GM21526 (cell line): ENCODE data around the gene FALEC.

Source experiments
- ATAC-seq: cut with Tn5 transposase; IDR thresholded peaks from one replicate; pipeline ENCODE4 v1.9.1; 2021; ENCODE audit warnings: moderate library complexity; ENCODE audit not compliant: unreplicated experiment, low FRiP score

FALEC gene

GRCh38 chr1:150511551-150511950 lies 4.0 kb upstream of the FALEC start:
- no peak for ATAC-seq

GRCh38 chr1:150511985-150512660 lies 3.4 kb upstream of the FALEC start:
- no peak for ATAC-seq

GRCh38 chr1:150512846-150513245 lies 2.7 kb upstream of the FALEC start:
- ATAC-seq, result no peak

GRCh38 chr1:150513351-150513791 lies 2.2 kb upstream of the FALEC start:
- ATAC-seq, result no peak

GRCh38 chr1:150514260-150514659 lies 1.3 kb upstream of the FALEC start:
- ATAC-seq, result no peak

- no peak for ATAC-seq
Measured at GRCh38 chr1:150514913-150515327, 632 bp upstream of the FALEC start.

- no peak for ATAC-seq
Measured at GRCh38 chr1:150516050-150516591, 569 bp downstream of the FALEC start.

- ATAC-seq, result no peak
Measured at GRCh38 chr1:150516616-150517015, 1.1 kb downstream of the FALEC start.

- ATAC-seq, result no peak
Measured at GRCh38 chr1:150521196-150521968, 5.8 kb downstream of the FALEC start.

GRCh38 chr1:150525348-150525747 lies 9.8 kb downstream of the FALEC start:
- ATAC-seq, result no peak

- no peak for ATAC-seq
Measured at GRCh38 chr1:150528196-150528595, 12.6 kb downstream of the FALEC start.

- ATAC-seq, result no peak
Measured at GRCh38 chr1:150529017-150529416, 13.5 kb downstream of the FALEC start.

- ATAC-seq, result no peak
Measured at GRCh38 chr1:150530491-150531159, 15.1 kb downstream of the FALEC start.

- ATAC-seq, result no peak
Measured at GRCh38 chr1:150532860-150533259, 17.3 kb downstream of the FALEC start.

- no peak for ATAC-seq
Measured at GRCh38 chr1:150534002-150534401, 18.4 kb downstream of the FALEC start.

GRCh38 chr1:150535511-150536287 lies 20.1 kb downstream of the FALEC start:
- no peak for ATAC-seq

GRCh38 chr1:150536836-150537731 lies 21.5 kb downstream of the FALEC start:
- ATAC-seq, result no peak

GRCh38 chr1:150537732-150538684 lies 22.5 kb downstream of the FALEC start:
- no peak for ATAC-seq
